A549 treated with AZD9567 at 1 μM for 4 hours (cell line): ENCODE measurements around the gene ABI1. TPM values are rescaled to one million over a fixed set of nuclear protein-coding genes. Genes with fewer than 3 reads are reported as not detected.

Experiments used
- total RNA-seq: library from RNA; stranded (reverse); fragments of 200-300 nt; extraction: Qiagen RNA extraction; gene quantifications from 5 replicates; pipeline ENCODE4 v1.2.3, GENCODE V29; 2022; ENCODE audit not compliant: insufficient read depth

Gene ABI1
- 51.5 to 68.2 TPM (median 54.1 TPM) in 5 replicates for total RNA-seq

DNA sequence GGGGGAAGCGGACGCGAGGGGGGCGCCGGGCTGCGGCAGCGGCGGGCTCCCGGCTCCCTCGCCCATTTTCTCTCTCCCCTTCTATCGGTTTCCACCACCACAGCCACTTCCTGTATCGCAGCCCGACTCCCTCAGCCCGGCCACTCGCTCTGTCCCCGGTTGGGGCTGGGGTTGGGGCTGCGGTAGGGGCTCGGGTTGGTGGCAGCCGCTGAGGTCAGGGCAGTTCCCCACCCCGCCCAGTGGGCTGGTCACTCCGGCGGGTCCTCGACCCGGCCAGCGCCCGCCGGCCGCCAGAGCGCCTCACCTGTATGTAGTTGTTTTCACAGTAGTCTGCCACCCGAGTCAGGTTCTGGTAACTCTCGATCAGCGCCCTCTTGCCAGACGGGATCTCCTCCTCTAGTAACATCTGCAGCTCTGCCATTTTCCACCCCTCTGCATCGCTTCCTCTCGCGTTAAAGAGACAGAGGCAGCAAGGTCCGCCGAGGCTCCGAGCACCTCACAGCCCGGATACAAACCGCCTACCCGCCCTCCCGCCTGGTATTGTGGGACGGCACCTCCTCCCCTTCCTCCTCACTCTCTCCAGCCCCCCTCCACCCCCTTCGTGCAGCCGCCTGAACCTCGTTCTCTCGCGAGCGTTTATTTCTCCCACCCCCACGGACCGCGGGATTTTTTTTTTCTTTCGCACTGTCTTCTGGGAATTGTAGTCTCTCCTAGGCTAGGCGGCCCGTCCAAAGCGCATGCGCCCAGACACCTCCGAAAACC lies at the start of gene ABI1:
TSS of gene ABI1 (minus strand) at position 516 of the 762 bp plus-strand sequence. CDS start at position 421, 95 bp downstream.

DNA sequence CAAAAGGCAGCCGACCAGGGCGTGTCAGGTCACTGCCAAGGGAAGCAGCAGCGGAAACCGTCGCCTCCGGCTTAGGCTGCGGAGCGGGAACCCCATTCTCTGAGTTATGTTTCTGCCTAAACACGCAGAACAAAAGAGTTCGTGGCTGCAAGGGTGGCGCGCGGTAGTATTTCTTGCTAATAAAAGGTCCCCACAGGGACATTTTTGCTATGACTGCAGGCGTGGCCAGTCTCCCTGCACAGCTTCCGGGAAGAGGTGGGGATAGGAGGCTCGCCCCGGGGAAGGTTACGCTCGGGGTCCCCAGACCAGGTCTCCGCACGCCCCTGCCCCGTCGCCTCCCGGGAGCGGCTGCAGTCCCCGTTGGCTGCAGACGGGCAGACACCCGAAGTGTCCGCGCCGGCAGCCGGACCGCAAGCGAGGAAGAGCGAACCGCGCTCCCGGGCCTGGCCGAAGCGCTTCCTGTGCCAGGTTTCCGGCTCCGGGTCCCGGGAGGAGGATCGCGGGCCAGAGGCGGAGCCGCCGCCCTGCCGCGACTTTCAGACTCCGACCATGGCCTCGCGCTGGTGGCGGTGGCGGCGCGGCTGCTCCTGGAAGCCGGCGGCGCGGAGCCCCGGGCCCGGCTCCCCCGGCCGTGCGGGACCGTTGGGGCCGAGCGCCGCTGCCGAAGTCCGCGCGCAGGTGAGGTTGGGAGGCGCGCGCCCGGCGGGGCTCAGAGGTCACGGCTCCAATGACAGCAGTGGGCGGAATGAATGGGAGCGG lies 163.4 kb downstream of the ABI1 start, which contains the start of gene PDSS1:
TSS of gene PDSS1 (plus strand) at position 539 of the 759 bp plus-strand sequence. CDS start at position 550, 11 bp downstream.

Other genes with a start within 250 kb of the ABI1 start
- gene PDSS1, start 163.3 kb downstream of the ABI1 start, total RNA-seq: 16.6 to 17.8 TPM (median 17.1 TPM) in 5 replicates
- gene ANKRD26, start 239.5 kb upstream of the ABI1 start, total RNA-seq: 1.9 to 3.5 TPM (median 2.9 TPM) in 5 replicates